ENCODE measurements around the gene DIDO1. TPM values are rescaled to one million over a fixed set of nuclear protein-coding genes. Genes with fewer than 3 reads are reported as not detected.

Gene DIDO1
- total and polyA plus RNA-seq, 2 of the 13 experiments (the other 11 are each of a cell fraction or from before 2014, with no cell fraction given) = 75.0 to 75.1 TPM

DNA sequence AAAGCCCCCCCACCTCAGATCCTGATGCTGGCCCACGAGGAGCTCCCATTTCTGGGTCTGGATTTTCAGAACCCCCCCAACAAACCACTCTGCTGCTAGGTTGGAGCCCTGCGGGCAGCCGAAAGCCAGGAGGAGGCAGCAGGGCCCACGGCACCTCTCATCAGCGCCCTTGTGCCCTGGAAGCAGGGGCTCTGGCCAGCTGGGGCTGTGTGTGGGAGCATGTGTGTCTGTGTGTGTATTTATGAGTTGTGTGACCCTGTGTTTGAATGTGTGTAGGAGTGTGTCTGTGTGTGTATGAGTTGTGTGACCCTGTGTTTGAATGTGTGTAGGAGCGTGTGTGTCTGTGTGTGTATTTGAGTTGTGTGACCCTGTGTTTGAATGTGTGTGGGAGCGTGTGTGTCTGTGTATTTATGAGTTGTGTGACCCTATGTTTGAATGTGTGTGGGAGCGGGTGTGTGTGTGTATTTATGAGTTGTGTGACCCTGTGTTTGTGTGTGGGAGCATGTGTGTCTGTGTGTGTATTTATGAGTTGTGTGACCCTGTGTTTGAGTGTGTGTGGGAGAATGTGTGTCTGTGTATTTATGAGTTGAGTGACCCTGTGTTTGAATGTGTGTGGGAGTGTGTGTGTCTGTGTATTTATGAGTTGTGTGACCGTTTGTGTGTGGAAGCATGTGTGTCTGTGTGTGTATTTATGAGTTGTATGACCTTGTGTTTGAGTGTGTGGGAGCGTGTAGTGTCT lies 45.1 kb upstream of the DIDO1 start (continued):
- TF ChIP-seq ZNF431 (CRISPR knock-in tag; IDR thresholded peaks at IDR 0.05; ENCODE audit: borderline replicate concordance, low read depth) = no peak
- TF ChIP-seq MTA3 (CRISPR knock-in tag; IDR thresholded peaks at IDR 0.05) = no peak
- TF ChIP-seq CREB1 (IDR thresholded peaks at IDR 0.05) = peak; percentile 2; the same call in 1 of the 2 replicates
- TF ChIP-seq CREB1 (CRISPR knock-in tag; IDR thresholded peaks at IDR 0.05) = no peak
- TF ChIP-seq, protein P1, sequence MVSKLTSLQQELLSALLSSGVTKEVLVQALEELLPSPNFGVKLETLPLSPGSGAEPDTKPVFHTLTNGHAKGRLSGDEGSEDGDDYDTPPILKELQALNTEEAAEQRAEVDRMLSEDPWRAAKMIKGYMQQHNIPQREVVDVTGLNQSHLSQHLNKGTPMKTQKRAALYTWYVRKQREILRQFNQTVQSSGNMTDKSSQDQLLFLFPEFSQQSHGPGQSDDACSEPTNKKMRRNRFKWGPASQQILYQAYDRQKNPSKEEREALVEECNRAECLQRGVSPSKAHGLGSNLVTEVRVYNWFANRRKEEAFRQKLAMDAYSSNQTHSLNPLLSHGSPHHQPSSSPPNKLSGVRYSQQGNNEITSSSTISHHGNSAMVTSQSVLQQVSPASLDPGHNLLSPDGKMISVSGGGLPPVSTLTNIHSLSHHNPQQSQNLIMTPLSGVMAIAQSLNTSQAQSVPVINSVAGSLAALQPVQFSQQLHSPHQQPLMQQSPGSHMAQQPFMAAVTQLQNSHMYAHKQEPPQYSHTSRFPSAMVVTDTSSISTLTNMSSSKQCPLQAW (CRISPR knock-in tag; IDR thresholded peaks at IDR 0.05) = no peak
- TF ChIP-seq ATM (IDR thresholded peaks at IDR 0.05; ENCODE audit: borderline replicate concordance) = peak; percentile 55; the same call in 1 of the 2 replicates
- TF ChIP-seq MED13 (CRISPR knock-in tag; IDR thresholded peaks at IDR 0.05) = no peak
- no peak for TF ChIP-seq ZNF678 (CRISPR knock-in tag; IDR thresholded peaks at IDR 0.05)
- TF ChIP-seq POLR2AphosphoS2 (IDR thresholded peaks at IDR 0.05; ENCODE audit: low read depth, low read length) = no peak; the same call in none of the 2 replicates
- TF ChIP-seq TMF1 (CRISPR knock-in tag; IDR thresholded peaks at IDR 0.05; ENCODE audit: low read depth) = 0 out of 2 replicates have a peak, but pooled peaks have one; percentile 37
- no peak for TF ChIP-seq KDM1A (CRISPR knock-in tag; IDR thresholded peaks at IDR 0.05)
- TF ChIP-seq, protein P2, sequence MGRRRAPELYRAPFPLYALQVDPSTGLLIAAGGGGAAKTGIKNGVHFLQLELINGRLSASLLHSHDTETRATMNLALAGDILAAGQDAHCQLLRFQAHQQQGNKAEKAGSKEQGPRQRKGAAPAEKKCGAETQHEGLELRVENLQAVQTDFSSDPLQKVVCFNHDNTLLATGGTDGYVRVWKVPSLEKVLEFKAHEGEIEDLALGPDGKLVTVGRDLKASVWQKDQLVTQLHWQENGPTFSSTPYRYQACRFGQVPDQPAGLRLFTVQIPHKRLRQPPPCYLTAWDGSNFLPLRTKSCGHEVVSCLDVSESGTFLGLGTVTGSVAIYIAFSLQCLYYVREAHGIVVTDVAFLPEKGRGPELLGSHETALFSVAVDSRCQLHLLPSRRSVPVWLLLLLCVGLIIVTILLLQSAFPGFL (CRISPR knock-in tag; IDR thresholded peaks at IDR 0.05) = no peak
- TF ChIP-seq PHF20 (CRISPR knock-in tag; IDR thresholded peaks at IDR 0.05) = 0 out of 2 replicates have a peak, but pooled peaks have one; percentile 3
- TF ChIP-seq, protein P3, sequence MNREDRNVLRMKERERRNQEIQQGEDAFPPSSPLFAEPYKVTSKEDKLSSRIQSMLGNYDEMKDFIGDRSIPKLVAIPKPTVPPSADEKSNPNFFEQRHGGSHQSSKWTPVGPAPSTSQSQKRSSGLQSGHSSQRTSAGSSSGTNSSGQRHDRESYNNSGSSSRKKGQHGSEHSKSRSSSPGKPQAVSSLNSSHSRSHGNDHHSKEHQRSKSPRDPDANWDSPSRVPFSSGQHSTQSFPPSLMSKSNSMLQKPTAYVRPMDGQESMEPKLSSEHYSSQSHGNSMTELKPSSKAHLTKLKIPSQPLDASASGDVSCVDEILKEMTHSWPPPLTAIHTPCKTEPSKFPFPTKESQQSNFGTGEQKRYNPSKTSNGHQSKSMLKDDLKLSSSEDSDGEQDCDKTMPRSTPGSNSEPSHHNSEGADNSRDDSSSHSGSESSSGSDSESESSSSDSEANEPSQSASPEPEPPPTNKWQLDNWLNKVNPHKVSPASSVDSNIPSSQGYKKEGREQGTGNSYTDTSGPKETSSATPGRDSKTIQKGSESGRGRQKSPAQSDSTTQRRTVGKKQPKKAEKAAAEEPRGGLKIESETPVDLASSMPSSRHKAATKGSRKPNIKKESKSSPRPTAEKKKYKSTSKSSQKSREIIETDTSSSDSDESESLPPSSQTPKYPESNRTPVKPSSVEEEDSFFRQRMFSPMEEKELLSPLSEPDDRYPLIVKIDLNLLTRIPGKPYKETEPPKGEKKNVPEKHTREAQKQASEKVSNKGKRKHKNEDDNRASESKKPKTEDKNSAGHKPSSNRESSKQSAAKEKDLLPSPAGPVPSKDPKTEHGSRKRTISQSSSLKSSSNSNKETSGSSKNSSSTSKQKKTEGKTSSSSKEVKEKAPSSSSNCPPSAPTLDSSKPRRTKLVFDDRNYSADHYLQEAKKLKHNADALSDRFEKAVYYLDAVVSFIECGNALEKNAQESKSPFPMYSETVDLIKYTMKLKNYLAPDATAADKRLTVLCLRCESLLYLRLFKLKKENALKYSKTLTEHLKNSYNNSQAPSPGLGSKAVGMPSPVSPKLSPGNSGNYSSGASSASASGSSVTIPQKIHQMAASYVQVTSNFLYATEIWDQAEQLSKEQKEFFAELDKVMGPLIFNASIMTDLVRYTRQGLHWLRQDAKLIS (CRISPR knock-in tag; IDR thresholded peaks at IDR 0.05) = no peak
- no peak for TF ChIP-seq U2AF2 (IDR thresholded peaks at IDR 0.05; ENCODE audit: low read depth, low read length)
- TF ChIP-seq RBM39 (IDR thresholded peaks at IDR 0.05; ENCODE audit: low read depth, low read length, poor library complexity, severe bottlenecking) = peak; percentile 68
- TF ChIP-seq BCL6 (CRISPR knock-in tag; IDR thresholded peaks at IDR 0.05) = no peak
- 0 out of 2 replicates have a peak, but pooled peaks have one; percentile 63 for TF ChIP-seq MEIS1 (CRISPR knock-in tag; IDR thresholded peaks at IDR 0.05; ENCODE audit: borderline replicate concordance)
- TF ChIP-seq, protein P4, sequence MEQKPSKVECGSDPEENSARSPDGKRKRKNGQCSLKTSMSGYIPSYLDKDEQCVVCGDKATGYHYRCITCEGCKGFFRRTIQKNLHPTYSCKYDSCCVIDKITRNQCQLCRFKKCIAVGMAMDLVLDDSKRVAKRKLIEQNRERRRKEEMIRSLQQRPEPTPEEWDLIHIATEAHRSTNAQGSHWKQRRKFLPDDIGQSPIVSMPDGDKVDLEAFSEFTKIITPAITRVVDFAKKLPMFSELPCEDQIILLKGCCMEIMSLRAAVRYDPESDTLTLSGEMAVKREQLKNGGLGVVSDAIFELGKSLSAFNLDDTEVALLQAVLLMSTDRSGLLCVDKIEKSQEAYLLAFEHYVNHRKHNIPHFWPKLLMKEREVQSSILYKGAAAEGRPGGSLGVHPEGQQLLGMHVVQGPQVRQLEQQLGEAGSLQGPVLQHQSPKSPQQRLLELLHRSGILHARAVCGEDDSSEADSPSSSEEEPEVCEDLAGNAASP (CRISPR knock-in tag; IDR thresholded peaks at IDR 0.05; ENCODE audit: borderline replicate concordance) = no peak
- TF ChIP-seq ZSCAN12 (CRISPR knock-in tag; IDR thresholded peaks at IDR 0.05) = no peak
- no peak for TF ChIP-seq ZNF777 (CRISPR knock-in tag; IDR thresholded peaks at IDR 0.05)
- no peak for TF ChIP-seq ZNF850 (CRISPR knock-in tag; conservative IDR thresholded peaks at IDR 0.05)
- TF ChIP-seq CENPX (CRISPR knock-in tag; IDR thresholded peaks at IDR 0.05) = no peak

Measured in HepG2 (cell line).